BE2C (cell line): ENCODE data around the gene FBXL20.
"Not testable (repeated sequence)": the region's sequence is repeated elsewhere in the genome, so short reads cannot be mapped to it uniquely, and the experiment has no call there.

Source experiments
- DNase-seq: peaks from one replicate; pipeline ENCODE4 v3.0.0-alpha.2; 2020
- H3K27me3 ChIP-seq: fragments of 250-450 bp; sonication (Bioruptor Pico); 2 replicates; pipeline ENCODE4 v1.5.1; 2020; ENCODE audit warnings: mild to moderate bottlenecking
- H3K36me3 ChIP-seq: fragments of 250-450 bp; sonication (Bioruptor Pico); 2 replicates; pipeline ENCODE4 v1.5.1; 2020; ENCODE audit warnings: mild to moderate bottlenecking
- H3K4me1 ChIP-seq: fragments of 250-450 bp; sonication (Bioruptor Pico); 2 replicates; pipeline ENCODE4 v1.5.1; 2020
- H3K4me3 ChIP-seq: 2 replicates; pipeline ENCODE4 v1.5.1; 2011; ENCODE audit warnings: low read depth, low read length
- H3K9me3 ChIP-seq: fragments of 250-450 bp; sonication (Bioruptor Pico); 2 replicates; pipeline ENCODE4 v1.5.1; 2020
- TF ChIP-seq, protein P1 (sequence below): IDR thresholded peaks from 2 replicates; pipeline ENCODE4 v1.5.1; 2012; ENCODE audit warnings: mild to moderate bottlenecking, low read depth, low read length

Gene FBXL20

DNA sequence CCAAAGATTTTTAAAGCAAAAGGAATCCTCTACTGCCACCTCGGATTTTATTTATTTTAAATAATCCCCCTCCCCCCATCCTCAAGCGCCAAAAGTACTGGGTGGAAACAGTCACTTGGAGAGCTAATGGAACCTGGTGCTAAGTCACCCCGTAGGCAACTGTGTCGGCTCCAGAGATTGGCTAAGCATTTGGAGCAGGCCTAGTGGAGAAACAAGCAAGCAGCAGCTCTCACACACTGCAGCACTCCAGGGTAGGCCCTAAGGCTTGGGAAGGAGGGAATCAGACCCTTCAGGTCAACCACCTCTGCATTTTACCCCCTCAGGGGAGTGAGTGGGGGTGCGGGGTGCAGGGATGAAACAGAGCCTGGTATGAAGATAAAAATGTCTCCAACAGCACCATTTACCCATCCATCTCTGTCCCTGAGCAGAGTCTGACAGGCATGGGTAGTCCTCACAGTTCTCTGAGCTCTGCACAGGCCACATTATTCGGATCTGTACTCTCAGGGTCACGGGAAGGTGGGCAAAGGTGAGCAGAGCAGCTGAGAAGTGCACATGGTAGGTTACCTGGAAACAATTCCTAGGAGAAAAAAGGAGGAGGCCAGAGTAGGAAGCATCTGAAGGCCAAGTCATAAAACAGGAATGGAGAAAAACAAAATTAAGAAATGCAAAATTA is 148.5 kb downstream of the FBXL20 start:
- Histone ChIP-seq H3K4me1 (no peaks in the 10 kb centered on the region), H3K27me3 (no peaks in the 10 kb centered on the region), H3K9me3 (no peaks in the 10 kb centered on the region), H3K4me3 (no peak overlapping the region), H3K36me3 (no peaks in the 10 kb centered on the region)
- TF ChIP-seq, protein P1, sequence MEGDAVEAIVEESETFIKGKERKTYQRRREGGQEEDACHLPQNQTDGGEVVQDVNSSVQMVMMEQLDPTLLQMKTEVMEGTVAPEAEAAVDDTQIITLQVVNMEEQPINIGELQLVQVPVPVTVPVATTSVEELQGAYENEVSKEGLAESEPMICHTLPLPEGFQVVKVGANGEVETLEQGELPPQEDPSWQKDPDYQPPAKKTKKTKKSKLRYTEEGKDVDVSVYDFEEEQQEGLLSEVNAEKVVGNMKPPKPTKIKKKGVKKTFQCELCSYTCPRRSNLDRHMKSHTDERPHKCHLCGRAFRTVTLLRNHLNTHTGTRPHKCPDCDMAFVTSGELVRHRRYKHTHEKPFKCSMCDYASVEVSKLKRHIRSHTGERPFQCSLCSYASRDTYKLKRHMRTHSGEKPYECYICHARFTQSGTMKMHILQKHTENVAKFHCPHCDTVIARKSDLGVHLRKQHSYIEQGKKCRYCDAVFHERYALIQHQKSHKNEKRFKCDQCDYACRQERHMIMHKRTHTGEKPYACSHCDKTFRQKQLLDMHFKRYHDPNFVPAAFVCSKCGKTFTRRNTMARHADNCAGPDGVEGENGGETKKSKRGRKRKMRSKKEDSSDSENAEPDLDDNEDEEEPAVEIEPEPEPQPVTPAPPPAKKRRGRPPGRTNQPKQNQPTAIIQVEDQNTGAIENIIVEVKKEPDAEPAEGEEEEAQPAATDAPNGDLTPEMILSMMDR, result no peak
- DNase-seq, result no peak

DNA sequence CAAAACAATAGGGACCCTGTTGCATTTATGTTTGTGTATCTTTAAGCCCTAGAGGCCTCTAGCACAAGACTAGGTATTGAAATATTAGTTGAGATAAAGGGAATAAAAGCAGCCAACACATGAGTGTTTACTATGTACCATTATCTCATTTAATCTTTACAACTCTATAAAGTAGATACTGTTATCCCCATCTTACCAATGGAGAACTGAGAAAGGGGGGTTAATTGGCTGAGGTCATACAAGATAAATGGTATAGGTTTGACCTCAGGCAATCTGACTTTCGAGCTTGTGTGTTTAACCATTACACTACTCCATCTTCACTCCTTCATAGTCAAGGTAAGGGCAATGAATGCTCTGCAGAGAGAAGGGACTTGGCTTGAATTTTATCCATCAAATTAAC is 149.4 kb downstream of the FBXL20 start:
- Histone ChIP-seq H3K4me1 (no peaks in the 10 kb centered on the region), H3K4me3 (no peak overlapping the region), H3K9me3 (no peaks in the 10 kb centered on the region), H3K36me3 (no peaks in the 10 kb centered on the region), H3K27me3 (no peaks in the 10 kb centered on the region)
- TF ChIP-seq, protein P1, result no peak
- DNase-seq, result no peak

DNA sequence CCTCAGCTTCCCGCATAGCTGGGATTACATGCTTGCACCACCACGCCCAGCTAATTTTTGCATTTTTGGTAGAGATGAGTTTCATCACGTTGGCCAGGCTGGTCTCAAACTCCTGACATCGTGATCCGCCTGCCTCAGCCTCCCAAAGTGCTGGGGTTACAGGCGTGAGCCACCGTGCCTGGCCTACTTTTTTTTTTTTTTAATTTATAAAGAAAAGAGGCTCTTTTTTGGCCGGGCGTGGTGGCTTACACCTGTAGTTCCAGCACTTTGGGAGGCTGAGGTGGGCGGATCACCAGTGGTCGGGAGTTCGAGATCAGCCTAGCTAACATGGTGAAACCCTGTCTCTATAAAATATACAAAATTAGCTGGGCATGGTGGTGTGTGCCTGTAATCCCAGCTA is 151.3 kb downstream of the FBXL20 start:
- H3K27me3 ChIP-seq, H3K4me1 ChIP-seq, H3K9me3 ChIP-seq, H3K36me3 ChIP-seq, H3K4me3 ChIP-seq, DNase-seq: not testable (repeated sequence)

DNA sequence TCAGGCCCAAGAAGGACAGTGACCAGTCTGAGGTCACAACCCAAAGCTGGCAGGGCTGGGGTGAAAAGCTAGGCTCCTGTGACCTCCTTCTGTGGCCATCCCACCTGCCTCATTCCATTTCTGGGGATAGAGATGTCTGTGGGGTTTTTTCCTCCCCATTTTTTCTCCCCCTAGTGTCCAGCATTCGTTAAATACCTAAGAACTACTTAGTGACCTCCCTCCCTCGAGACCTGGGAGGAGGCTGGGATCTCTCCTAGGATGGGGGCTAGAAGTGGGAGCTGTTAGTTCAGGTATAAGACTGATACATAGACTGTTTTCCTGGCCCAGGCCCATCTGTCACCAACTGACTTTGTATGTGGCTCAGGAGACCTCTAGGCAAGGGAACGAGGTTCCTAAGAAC is 155.2 kb downstream of the FBXL20 start:
- Histone ChIP-seq H3K4me1 (peaks cover 8% of the 10 kb centered on the region), H3K4me3 (no peak overlapping the region), H3K9me3 (no peaks in the 10 kb centered on the region), H3K27me3 (no peaks in the 10 kb centered on the region), H3K36me3 (no peaks in the 10 kb centered on the region)
- DNase-seq, result no peak
- TF ChIP-seq, protein P1, result peak; percentile 31

DNA sequence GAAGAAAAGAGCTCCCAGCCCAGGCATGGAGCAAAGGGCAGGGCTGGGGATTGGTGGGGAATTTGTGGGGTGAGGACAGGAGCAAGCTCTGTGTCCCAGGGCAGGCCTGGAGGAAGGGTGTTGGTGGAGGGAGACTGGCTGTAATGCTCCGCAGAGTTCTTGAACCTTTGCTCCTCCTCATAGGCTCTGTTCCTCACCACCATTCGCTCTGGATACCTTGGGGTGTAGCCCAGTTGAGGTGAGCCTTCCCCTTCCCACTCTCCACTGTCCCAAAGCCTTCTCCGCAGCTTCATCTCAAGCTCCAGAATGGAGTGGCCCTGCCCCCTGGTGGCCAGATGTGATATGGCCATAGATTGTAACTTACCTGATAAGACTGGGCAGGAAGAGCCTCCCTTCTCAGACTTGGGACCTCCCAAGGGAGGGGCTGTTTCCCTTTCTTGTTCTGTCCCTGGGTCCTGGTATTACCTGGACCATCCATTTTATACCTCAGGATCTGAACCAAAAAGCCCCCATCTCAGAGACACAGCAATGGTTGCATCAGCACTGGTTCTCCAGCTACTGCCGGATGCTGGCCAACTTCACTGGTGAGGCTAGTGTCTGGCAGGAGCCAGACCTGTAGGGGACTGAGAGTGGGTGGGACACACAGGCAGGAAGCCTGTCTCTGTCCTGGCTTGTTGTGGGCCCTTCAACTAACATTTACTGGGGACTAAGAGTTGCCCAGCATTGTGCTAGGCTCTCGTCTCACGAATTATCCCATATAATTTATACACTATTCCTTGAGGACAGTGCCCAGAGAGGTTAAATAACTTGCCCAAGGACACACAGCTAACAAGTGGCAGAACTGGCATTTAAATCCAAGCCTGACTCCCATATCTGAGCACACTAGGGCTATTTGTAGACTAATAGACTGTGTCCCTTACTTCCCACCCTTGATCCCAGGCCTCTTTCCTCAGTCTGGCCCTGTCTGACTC is 156.5 kb downstream of the FBXL20 start:
- peak; percentile 89 for DNase-seq

DNA sequence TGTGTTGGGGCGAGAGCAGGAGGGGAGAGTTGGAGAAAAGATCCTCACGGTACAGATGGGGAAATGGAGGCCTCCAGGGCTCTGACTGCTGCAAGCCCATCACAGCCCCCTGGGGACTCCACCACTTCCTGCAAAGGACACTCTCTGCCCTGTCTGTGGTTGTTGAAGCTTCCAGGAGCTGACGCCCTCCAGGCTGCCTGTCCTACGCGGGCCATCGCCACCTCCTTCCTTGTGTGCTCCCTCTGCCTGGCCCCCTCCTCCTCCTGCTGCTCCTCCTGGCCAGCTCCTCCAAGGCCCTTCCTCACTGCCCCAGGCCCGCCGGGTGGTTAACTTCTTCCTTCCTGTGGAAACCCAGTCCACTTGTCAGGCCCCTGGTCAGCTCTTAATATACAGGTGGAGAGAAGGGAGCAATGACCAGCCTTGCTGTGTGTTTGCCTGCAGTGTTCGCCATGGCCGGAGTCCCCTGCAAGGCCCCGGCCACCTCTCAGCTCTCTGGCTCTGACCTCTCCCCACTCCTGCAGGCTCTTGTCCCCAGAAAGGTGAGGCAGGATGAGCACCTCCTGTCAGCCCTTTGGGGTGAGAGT is 157.3 kb downstream of the FBXL20 start:
- H3K4me1 ChIP-seq, result peaks cover 8% of the 10 kb centered on the region
- H3K9me3 ChIP-seq, result no peaks in the 10 kb centered on the region
- TF ChIP-seq, protein P1, result no peak
- no peaks in the 10 kb centered on the region for H3K36me3 ChIP-seq
- DNase-seq, result peak; percentile 56
- no peaks in the 10 kb centered on the region for H3K27me3 ChIP-seq
- H3K4me3 ChIP-seq, result no peak overlapping the region

More for the DNA sequence above, 156.5 kb downstream of the FBXL20 start:
- H3K36me3 ChIP-seq, result no peaks in the 10 kb centered on the region
- no peaks in the 10 kb centered on the region for H3K27me3 ChIP-seq
- H3K4me1 ChIP-seq, result peaks cover 8% of the 10 kb centered on the region
- H3K4me3 ChIP-seq, result no peak overlapping the region
- TF ChIP-seq, protein P1, result peak; percentile 99
- no peaks in the 10 kb centered on the region for H3K9me3 ChIP-seq
